WTC11 (cell line): ENCODE results near the gene SH3TC1. TPM values are rescaled to one million over a fixed set of nuclear protein-coding genes. Genes with fewer than 3 reads are reported as not detected.
A peak's percentile ranks its signal among the peaks of the same experiment; 100 is the strongest.

Experiments used
- ATAC-seq: fragments of 200-7000 bp; cut with Tn5 transposase; 2 replicates; pipeline ENCODE4 v1.10.0; 2021; ENCODE audit warnings: mild to moderate bottlenecking, moderate library complexity
- CTCF ChIA-PET: fragments of 300-600 bp; sonication (Branson Sonifier 250); formaldehyde crosslinking; loops from one replicate; lab custom pipeline; 2021; ENCODE audit warnings: antibody characterized with exemption; lab: Charles Lee
- POLR2A ChIA-PET: fragments of 350-600 bp; sonication (Branson Sonifier 250); formaldehyde crosslinking; loops from one replicate; lab custom pipeline; 2021; ENCODE audit warnings: antibody characterized with exemption; lab: Charles Lee
- DNase-seq: peaks from one replicate; pipeline ENCODE4 v3.0.0; 2021; ENCODE audit warnings: low spot score
- H3K27ac Mint-ChIP-seq: 2 replicates; pipeline ENCODE4 v1.8.0; 2021; ENCODE audit warnings: mixed read lengths
- H3K27me3 Mint-ChIP-seq: 2 replicates; pipeline ENCODE4 v1.8.0; 2021; ENCODE audit warnings: low read depth, mild to moderate bottlenecking, moderate library complexity, mixed read lengths
- H3K36me3 Mint-ChIP-seq: 2 replicates; pipeline ENCODE4 v1.8.0; 2021; ENCODE audit warnings: mixed read lengths
- H3K4me1 Mint-ChIP-seq: 2 replicates; pipeline ENCODE4 v1.8.0; 2022; ENCODE audit warnings: mixed read lengths
- H3K4me3 Mint-ChIP-seq: 2 replicates; pipeline ENCODE4 v1.8.0; 2021; ENCODE audit warnings: mild to moderate bottlenecking, moderate library complexity, mixed read lengths
- H3K9me3 Mint-ChIP-seq: 2 replicates; pipeline ENCODE4 v1.8.0; 2021; ENCODE audit warnings: mixed read lengths
- ATF1 ChIP-seq: sonication (generic); formaldehyde crosslinking; IDR thresholded peaks from 2 replicates; pipeline ENCODE4 v1.8.1; 2023; ENCODE audit warnings: mild to moderate bottlenecking, moderate library complexity, missing genetic modification reagents
- E2F1 ChIP-seq: sonication (generic); formaldehyde crosslinking; IDR thresholded peaks from 2 replicates; pipeline ENCODE4 v1.8.0; 2022; ENCODE audit warnings: mild to moderate bottlenecking, missing genetic modification reagents
- FOXJ3 ChIP-seq: sonication (generic); formaldehyde crosslinking; IDR thresholded peaks from 2 replicates; pipeline ENCODE4 v1.9.0; 2021; ENCODE audit warnings: missing genetic modification reagents, mild to moderate bottlenecking, borderline replicate concordance
- HMGA2 ChIP-seq: fragments of 250-450 bp; sonication (Bioruptor Pico); IDR thresholded peaks from 2 replicates; pipeline ENCODE4 v1.4.0; 2021; ENCODE audit warnings: mild to moderate bottlenecking, moderate library complexity
- MYBL2 ChIP-seq: sonication (generic); formaldehyde crosslinking; IDR thresholded peaks from 2 replicates; pipeline ENCODE4 v1.8.1; 2023; ENCODE audit warnings: mild to moderate bottlenecking, moderate library complexity, missing genetic modification reagents
- NFE2L1 ChIP-seq: sonication (generic); formaldehyde crosslinking; IDR thresholded peaks from 2 replicates; pipeline ENCODE4 v1.8.1; 2023; ENCODE audit warnings: missing genetic modification reagents
- NR2C2 ChIP-seq: sonication (generic); formaldehyde crosslinking; IDR thresholded peaks from 2 replicates; pipeline ENCODE4 v1.8.0; 2022; ENCODE audit warnings: mild to moderate bottlenecking, missing genetic modification reagents
- SMAD3 ChIP-seq: sonication (generic); formaldehyde crosslinking; IDR thresholded peaks from 2 replicates; pipeline ENCODE4 v1.8.0; 2022; ENCODE audit warnings: missing genetic modification reagents, mild to moderate bottlenecking, borderline replicate concordance
- SP1 ChIP-seq: sonication (generic); formaldehyde crosslinking; conservative IDR thresholded peaks from 2 replicates; pipeline ENCODE4 v1.8.1; 2022; ENCODE audit warnings: missing genetic modification reagents
- TCF7 ChIP-seq: sonication (generic); formaldehyde crosslinking; IDR thresholded peaks from 2 replicates; pipeline ENCODE4 v1.8.0; 2022; ENCODE audit warnings: mild to moderate bottlenecking, low read depth, missing genetic modification reagents, moderate library complexity
- ZNF121 ChIP-seq: sonication (generic); formaldehyde crosslinking; IDR thresholded peaks from 2 replicates; pipeline ENCODE4 v1.8.0; 2023; ENCODE audit warnings: missing genetic modification reagents
- ZNF317 ChIP-seq: sonication (generic); formaldehyde crosslinking; IDR thresholded peaks from 2 replicates; pipeline ENCODE4 v1.8.1; 2023; ENCODE audit warnings: low read depth, mild to moderate bottlenecking, moderate library complexity, missing genetic modification reagents, borderline replicate concordance
- ZNF423 ChIP-seq: fragments of 250-450 bp; sonication (Bioruptor Pico); IDR thresholded peaks from 2 replicates; pipeline ENCODE4 v2.1.2; 2022; ENCODE audit warnings: mild to moderate bottlenecking, moderate library complexity
- ZNF671 ChIP-seq: fragments of 250-450 bp; sonication (Bioruptor Pico); IDR thresholded peaks from 2 replicates; pipeline ENCODE4 v1.8.0; 2021; ENCODE audit warnings: mild to moderate bottlenecking
- total RNA-seq: library from RNA; stranded (reverse); gene quantifications from 3 replicates; pipeline ENCODE4 v1.2.3, GENCODE V29; 2021
- TF ChIP-seq, protein P1 (sequence below): sonication (generic); formaldehyde crosslinking; IDR thresholded peaks from 2 replicates; pipeline ENCODE4 v1.8.0; 2022; ENCODE audit warnings: missing genetic modification reagents
- TF ChIP-seq, protein P2 (sequence below): sonication (generic); formaldehyde crosslinking; IDR thresholded peaks from 2 replicates; pipeline ENCODE4 v1.8.1; 2022; ENCODE audit warnings: mild to moderate bottlenecking, missing genetic modification reagents, moderate library complexity, borderline replicate concordance
- TF ChIP-seq, protein P3 (sequence below): sonication (generic); formaldehyde crosslinking; IDR thresholded peaks from 2 replicates; pipeline ENCODE4 v1.8.0; 2022; ENCODE audit warnings: mild to moderate bottlenecking, missing genetic modification reagents
- TF ChIP-seq, protein P4 (sequence below): sonication (generic); formaldehyde crosslinking; IDR thresholded peaks from 2 replicates; pipeline ENCODE4 v1.8.0; 2022; ENCODE audit warnings: mild to moderate bottlenecking, missing genetic modification reagents

The SH3TC1 gene
- total RNA-seq, 1 experiment from 2014 or later, result 0.42 TPM

GRCh38 chr4:8211251-8211650 is 12.2 kb downstream of the SH3TC1 start:
- Mint-ChIP-seq H3K9me3 (no peaks in the 10 kb centered on the region), H3K4me3 (no peak overlapping the region)
- POLR2A ChIA-PET, result interaction anchor here (0.6 kb wide), 1 partner anchor 1480 kb away, joined by 3 read pairs; no protein-coding TSS in a partner anchor

GRCh38 chr4:8211737-8212581 is 12.9 kb downstream of the SH3TC1 start:
- ChIA-PET POLR2A (interaction anchor here (0.6 kb wide), 1 partner anchor 196 kb away, joined by 3 read pairs; no protein-coding TSS in a partner anchor), CTCF (interaction anchor here (0.8 to 1.9 kb wide), 5 partner anchors 12 to 55 kb away, joined by 3 to 14 read pairs (median 3); no protein-coding TSS in a partner anchor)
- TF ChIP-seq SMAD3 (CRISPR knock-in tag), result no peak
- TF ChIP-seq, protein P1, sequence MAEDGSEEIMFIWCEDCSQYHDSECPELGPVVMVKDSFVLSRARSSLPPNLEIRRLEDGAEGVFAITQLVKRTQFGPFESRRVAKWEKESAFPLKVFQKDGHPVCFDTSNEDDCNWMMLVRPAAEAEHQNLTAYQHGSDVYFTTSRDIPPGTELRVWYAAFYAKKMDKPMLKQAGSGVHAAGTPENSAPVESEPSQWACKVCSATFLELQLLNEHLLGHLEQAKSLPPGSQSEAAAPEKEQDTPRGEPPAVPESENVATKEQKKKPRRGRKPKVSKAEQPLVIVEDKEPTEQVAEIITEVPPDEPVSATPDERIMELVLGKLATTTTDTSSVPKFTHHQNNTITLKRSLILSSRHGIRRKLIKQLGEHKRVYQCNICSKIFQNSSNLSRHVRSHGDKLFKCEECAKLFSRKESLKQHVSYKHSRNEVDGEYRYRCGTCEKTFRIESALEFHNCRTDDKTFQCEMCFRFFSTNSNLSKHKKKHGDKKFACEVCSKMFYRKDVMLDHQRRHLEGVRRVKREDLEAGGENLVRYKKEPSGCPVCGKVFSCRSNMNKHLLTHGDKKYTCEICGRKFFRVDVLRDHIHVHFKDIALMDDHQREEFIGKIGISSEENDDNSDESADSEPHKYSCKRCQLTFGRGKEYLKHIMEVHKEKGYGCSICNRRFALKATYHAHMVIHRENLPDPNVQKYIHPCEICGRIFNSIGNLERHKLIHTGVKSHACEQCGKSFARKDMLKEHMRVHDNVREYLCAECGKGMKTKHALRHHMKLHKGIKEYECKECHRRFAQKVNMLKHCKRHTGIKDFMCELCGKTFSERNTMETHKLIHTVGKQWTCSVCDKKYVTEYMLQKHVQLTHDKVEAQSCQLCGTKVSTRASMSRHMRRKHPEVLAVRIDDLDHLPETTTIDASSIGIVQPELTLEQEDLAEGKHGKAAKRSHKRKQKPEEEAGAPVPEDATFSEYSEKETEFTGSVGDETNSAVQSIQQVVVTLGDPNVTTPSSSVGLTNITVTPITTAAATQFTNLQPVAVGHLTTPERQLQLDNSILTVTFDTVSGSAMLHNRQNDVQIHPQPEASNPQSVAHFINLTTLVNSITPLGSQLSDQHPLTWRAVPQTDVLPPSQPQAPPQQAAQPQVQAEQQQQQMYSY (CRISPR knock-in tag), result peak; percentile 9; the same call in 1 of the 2 replicates
- ATAC-seq, result no peak
- H3K4me1 Mint-ChIP-seq, result peaks cover 7% of the 10 kb centered on the region
- H3K36me3 Mint-ChIP-seq, result no peaks in the 10 kb centered on the region
- H3K9me3 Mint-ChIP-seq, result no peaks in the 10 kb centered on the region
- H3K4me3 Mint-ChIP-seq, result no peak overlapping the region
- H3K27me3 Mint-ChIP-seq, result no peaks in the 10 kb centered on the region
- no peak for DNase-seq
- no peak overlapping the region for H3K27ac Mint-ChIP-seq

More at GRCh38 chr4:8211251-8211650, 12.2 kb downstream of the SH3TC1 start:
- TF ChIP-seq SP1 (CRISPR knock-in tag) (no peak), HMGA2 (CRISPR knock-in tag) (no peak), MYBL2 (CRISPR knock-in tag) (no peak), ZNF121 (CRISPR knock-in tag) (no peak), FOXJ3 (CRISPR knock-in tag) (no peak), ZNF671 (no peak), ZNF423 (no peak), NFE2L1 (CRISPR knock-in tag) (no peak), NR2C2 (CRISPR knock-in tag) (no peak), E2F1 (no peak), SMAD3 (CRISPR knock-in tag) (no peak), ZNF317 (CRISPR knock-in tag) (no peak), ATF1 (CRISPR knock-in tag) (no peak), TCF7 (CRISPR knock-in tag) (no peak)
- TF ChIP-seq, protein P2, sequence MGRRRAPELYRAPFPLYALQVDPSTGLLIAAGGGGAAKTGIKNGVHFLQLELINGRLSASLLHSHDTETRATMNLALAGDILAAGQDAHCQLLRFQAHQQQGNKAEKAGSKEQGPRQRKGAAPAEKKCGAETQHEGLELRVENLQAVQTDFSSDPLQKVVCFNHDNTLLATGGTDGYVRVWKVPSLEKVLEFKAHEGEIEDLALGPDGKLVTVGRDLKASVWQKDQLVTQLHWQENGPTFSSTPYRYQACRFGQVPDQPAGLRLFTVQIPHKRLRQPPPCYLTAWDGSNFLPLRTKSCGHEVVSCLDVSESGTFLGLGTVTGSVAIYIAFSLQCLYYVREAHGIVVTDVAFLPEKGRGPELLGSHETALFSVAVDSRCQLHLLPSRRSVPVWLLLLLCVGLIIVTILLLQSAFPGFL (CRISPR knock-in tag), result no peak
- TF ChIP-seq, protein P3, sequence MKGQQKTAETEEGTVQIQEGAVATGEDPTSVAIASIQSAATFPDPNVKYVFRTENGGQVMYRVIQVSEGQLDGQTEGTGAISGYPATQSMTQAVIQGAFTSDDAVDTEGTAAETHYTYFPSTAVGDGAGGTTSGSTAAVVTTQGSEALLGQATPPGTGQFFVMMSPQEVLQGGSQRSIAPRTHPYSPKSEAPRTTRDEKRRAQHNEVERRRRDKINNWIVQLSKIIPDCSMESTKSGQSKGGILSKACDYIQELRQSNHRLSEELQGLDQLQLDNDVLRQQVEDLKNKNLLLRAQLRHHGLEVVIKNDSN, result no peak
- TF ChIP-seq, protein P4, sequence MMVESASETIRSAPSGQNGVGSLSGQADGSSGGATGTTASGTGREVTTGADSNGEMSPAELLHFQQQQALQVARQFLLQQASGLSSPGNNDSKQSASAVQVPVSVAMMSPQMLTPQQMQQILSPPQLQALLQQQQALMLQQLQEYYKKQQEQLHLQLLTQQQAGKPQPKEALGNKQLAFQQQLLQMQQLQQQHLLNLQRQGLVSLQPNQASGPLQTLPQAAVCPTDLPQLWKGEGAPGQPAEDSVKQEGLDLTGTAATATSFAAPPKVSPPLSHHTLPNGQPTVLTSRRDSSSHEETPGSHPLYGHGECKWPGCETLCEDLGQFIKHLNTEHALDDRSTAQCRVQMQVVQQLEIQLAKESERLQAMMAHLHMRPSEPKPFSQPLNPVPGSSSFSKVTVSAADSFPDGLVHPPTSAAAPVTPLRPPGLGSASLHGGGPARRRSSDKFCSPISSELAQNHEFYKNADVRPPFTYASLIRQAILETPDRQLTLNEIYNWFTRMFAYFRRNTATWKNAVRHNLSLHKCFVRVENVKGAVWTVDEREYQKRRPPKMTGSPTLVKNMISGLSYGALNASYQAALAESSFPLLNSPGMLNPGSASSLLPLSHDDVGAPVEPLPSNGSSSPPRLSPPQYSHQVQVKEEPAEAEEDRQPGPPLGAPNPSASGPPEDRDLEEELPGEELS, result no peak
- Mint-ChIP-seq H3K36me3 (no peaks in the 10 kb centered on the region), H3K27me3 (no peaks in the 10 kb centered on the region), H3K27ac (no peak overlapping the region), H3K4me1 (peaks cover 7% of the 10 kb centered on the region)
- CTCF ChIA-PET, result interaction anchor here (1.9 kb wide), 1 partner anchor 34 kb away, joined by 14 read pairs; no protein-coding TSS in a partner anchor
- DNase-seq, result no peak
- ATAC-seq, result no peak
